Bronchial epithelial cell (primary cell): ENCODE results near the gene ABCC1. TPM values are rescaled to one million over a fixed set of nuclear protein-coding genes. Genes with fewer than 3 reads are reported as not detected.
"Not testable (repeated sequence)": the region's sequence is repeated elsewhere in the genome, so short reads cannot be mapped to it uniquely, and the experiment has no call there.

Source experiments
- DNase-seq: peaks from one replicate; pipeline ENCODE4 v3.0.0-alpha.2; 2010; ENCODE audit warnings: low read depth
- FAIRE-seq: peaks from 2 replicates; lab custom pipeline; 2011; peaks lifted over from hg19 to GRCh38; lab: Jason Lieb, UNC
- H3K27me3 ChIP-seq: 2 replicates; pipeline ENCODE4 v1.5.1; 2011; ENCODE audit warnings: low read length; ENCODE audit not compliant: control insufficient read depth, insufficient read depth
- H3K36me3 ChIP-seq: 2 replicates; pipeline ENCODE4 v1.5.1; 2011; ENCODE audit warnings: low read length; ENCODE audit not compliant: control insufficient read depth, insufficient read depth
- H3K4me3 ChIP-seq: 2 replicates; pipeline ENCODE4 v1.5.1; 2011; ENCODE audit warnings: mild to moderate bottlenecking, low read depth, low read length, control low read depth
- total RNA-seq: library from RNA; depleted of rRNA; stranded (reverse); fragments of >200 nt; gene quantifications from 2 replicates; pipeline ENCODE4 v1.2.1, GENCODE V29; 2014
- TF ChIP-seq, protein P1 (sequence below): IDR thresholded peaks from 2 replicates; pipeline ENCODE4 v1.5.1; 2011; ENCODE audit warnings: mild to moderate bottlenecking, moderate library complexity, low read length, control low read depth, inconsistent platforms; ENCODE audit not compliant: insufficient read depth, severe bottlenecking

The ABCC1 gene
- total RNA-seq, 1 donor from 2014 or later, result 31.3 TPM

DNA sequence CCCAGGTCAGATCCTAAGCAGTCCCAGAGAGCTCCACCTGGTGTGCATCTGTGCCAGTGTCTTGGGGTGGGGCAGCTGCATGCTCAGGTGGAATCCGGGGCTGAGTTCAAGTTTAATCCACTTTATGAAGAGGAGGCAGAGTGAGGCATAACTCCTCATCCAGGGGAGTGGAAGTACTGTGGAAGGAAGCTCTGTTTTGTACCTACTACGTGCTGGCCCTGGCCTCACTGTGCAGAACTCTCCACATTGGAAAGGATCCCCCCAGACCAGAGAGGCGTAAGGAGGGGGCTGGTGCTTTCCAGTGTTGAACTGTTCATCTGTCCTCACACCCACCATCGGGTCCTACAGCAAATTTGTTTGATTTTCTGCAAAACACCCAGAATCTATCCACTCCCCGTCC, 195.9 kb downstream of the ABCC1 start:
- peaks cover 9% of the 10 kb centered on the region for H3K36me3 ChIP-seq
- H3K27me3 ChIP-seq, result no peaks in the 10 kb centered on the region
- FAIRE-seq (no peak), DNase-seq (no peak)
- H3K4me3 ChIP-seq, result no peak overlapping the region
- TF ChIP-seq, protein P1, sequence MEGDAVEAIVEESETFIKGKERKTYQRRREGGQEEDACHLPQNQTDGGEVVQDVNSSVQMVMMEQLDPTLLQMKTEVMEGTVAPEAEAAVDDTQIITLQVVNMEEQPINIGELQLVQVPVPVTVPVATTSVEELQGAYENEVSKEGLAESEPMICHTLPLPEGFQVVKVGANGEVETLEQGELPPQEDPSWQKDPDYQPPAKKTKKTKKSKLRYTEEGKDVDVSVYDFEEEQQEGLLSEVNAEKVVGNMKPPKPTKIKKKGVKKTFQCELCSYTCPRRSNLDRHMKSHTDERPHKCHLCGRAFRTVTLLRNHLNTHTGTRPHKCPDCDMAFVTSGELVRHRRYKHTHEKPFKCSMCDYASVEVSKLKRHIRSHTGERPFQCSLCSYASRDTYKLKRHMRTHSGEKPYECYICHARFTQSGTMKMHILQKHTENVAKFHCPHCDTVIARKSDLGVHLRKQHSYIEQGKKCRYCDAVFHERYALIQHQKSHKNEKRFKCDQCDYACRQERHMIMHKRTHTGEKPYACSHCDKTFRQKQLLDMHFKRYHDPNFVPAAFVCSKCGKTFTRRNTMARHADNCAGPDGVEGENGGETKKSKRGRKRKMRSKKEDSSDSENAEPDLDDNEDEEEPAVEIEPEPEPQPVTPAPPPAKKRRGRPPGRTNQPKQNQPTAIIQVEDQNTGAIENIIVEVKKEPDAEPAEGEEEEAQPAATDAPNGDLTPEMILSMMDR, result no peak

GRCh38 chr16:16146380-16147315, 197.2 kb downstream of the ABCC1 start:
- Histone ChIP-seq H3K27me3 (no peaks in the 10 kb centered on the region), H3K36me3 (peaks cover 5% of the 10 kb centered on the region), H3K4me3 (no peak overlapping the region)
- DNase-seq, result no peak
- no peak for FAIRE-seq
- TF ChIP-seq, protein P1, result no peak

DNA sequence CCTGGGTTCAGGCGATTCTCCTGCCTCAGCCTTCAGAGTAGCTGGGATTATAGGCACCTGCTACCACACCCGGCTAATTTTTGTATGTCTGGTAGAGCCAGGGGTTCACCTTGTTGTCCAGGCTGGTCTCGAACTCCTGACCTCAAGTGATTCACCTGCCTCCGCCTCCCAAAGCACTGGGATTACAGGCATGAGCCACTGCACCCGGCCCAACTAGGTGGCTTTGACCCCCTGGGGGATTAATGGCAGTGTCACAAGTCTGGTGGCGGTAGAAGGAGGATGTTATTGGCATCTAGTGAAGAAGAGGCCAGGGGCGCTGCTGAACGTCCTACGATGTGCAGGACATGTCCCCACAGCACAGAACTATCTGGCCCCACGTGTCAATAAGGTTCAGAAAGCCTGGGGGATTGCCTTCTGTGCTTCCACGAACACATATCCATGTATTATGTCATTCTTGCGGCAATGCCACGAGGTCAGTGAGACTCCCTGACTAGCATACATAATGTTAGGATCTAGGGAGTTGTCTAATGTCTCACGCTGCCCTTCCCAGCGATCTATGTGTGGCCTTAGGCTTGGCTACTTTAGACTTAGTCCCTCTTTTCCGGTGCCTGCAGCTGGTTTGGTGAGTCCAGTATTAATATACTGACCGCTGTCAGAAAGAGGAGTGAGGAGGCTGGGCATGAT, 198.0 kb downstream of the ABCC1 start:
- no peak for DNase-seq
- FAIRE-seq, result no peak

GRCh38 chr16:16148000-16148599, 198.7 kb downstream of the ABCC1 start:
- not testable (repeated sequence) for FAIRE-seq, H3K36me3 ChIP-seq, DNase-seq, H3K4me3 ChIP-seq, H3K27me3 ChIP-seq

More for the DNA sequence above, 198.0 kb downstream of the ABCC1 start:
- H3K27me3 ChIP-seq, result no peaks in the 10 kb centered on the region
- H3K36me3 ChIP-seq, result peaks cover 5% of the 10 kb centered on the region
- H3K4me3 ChIP-seq, result no peak overlapping the region
- TF ChIP-seq, protein P1, result no peak

DNA sequence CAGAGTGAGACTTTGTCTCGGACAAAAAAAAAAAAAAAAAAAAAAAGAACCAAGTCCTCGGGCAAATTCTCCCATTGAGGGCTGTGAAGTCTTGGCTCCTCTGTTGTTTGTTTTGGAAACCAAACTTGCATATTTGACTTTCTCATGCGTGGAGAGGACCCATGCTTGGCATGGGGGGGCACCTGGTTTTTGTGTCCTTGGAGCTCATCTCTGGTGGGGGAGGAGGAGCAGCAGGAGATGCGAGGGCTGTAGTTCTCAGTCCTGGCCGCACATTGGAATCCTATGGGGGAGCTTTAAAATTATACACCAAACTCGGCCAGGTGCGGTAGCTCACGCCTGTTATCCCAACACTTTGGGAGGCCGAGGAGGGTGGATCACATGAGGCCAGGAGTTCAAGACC, 199.3 kb downstream of the ABCC1 start:
- DNase-seq, result no peak
- no peak for FAIRE-seq
- peaks cover 5% of the 10 kb centered on the region for H3K36me3 ChIP-seq

More for the DNA sequence above, 199.3 kb downstream of the ABCC1 start:
- TF ChIP-seq, protein P1, result no peak
- Histone ChIP-seq H3K27me3 (no peaks in the 10 kb centered on the region), H3K4me3 (no peak overlapping the region)
